ENCODE data around the gene TBCE.
"Not testable (repeated sequence)": the region's sequence is repeated elsewhere in the genome, so short reads cannot be mapped to it uniquely, and the experiment has no call there.

TBCE gene

GRCh38 chr1:235357485-235358373 lies 9.5 kb upstream of the TBCE start:
- no peak for DNase-seq

- no peak for DNase-seq
Observed at GRCh38 chr1:235358899-235359298, 8.3 kb upstream of the TBCE start.

GRCh38 chr1:235364189-235364588 lies 3.0 kb upstream of the TBCE start:
- not testable (repeated sequence) for DNase-seq

GRCh38 chr1:235366286-235366685 lies 941 bp upstream of the TBCE start:
- no peak for DNase-seq

- DNase-seq, result no peak
Observed at GRCh38 chr1:235368428-235368827, 1.2 kb downstream of the TBCE start.

GRCh38 chr1:235369802-235370201 lies 2.6 kb downstream of the TBCE start:
- DNase-seq, result no peak

GRCh38 chr1:235375919-235376605 lies 8.8 kb downstream of the TBCE start:
- DNase-seq, result no peak

- not testable (repeated sequence) for DNase-seq
Observed at GRCh38 chr1:235378134-235378735, 11.0 kb downstream of the TBCE start.

- not testable (repeated sequence) for DNase-seq
Observed at GRCh38 chr1:235381955-235382739, 14.9 kb downstream of the TBCE start.

GRCh38 chr1:235385633-235386032 lies 18.4 kb downstream of the TBCE start:
- DNase-seq, result not testable (repeated sequence)

- no peak for DNase-seq
Observed at GRCh38 chr1:235391874-235392273, 24.6 kb downstream of the TBCE start.

GRCh38 chr1:235397733-235398132 lies 30.5 kb downstream of the TBCE start:
- DNase-seq, result no peak

- no peak for DNase-seq
Observed at GRCh38 chr1:235399661-235400060, 32.4 kb downstream of the TBCE start.

GRCh38 chr1:235401251-235401650 lies 34.0 kb downstream of the TBCE start:
- DNase-seq, result no peak

- DNase-seq, result no peak
Observed at GRCh38 chr1:235402457-235403200, 35.4 kb downstream of the TBCE start.

GRCh38 chr1:235403593-235403992 lies 36.4 kb downstream of the TBCE start:
- no peak for DNase-seq

GRCh38 chr1:235404190-235404589 lies 37.0 kb downstream of the TBCE start:
- DNase-seq, result no peak

- no peak for DNase-seq
Observed at GRCh38 chr1:235407419-235407818, 40.2 kb downstream of the TBCE start.

- no peak for DNase-seq
Observed at GRCh38 chr1:235408503-235408960, 41.3 kb downstream of the TBCE start.

GRCh38 chr1:235409042-235409820 lies 42.0 kb downstream of the TBCE start:
- no peak for DNase-seq

- no peak for DNase-seq
Observed at GRCh38 chr1:235410467-235410866, 43.2 kb downstream of the TBCE start.

Data from hematopoietic multipotent progenitor cell treated with erythropoietin and hydrocortisone succinate and interleukin-3 and kit ligand, for 4 days (in vitro differentiated cells).